ENCODE data around the gene CD34. TPM values are rescaled to one million over a fixed set of nuclear protein-coding genes. Genes with fewer than 3 reads are reported as not detected.

CD34 gene
- total RNA-seq, 1 experiment from 2014 or later, result not detected

DNA sequence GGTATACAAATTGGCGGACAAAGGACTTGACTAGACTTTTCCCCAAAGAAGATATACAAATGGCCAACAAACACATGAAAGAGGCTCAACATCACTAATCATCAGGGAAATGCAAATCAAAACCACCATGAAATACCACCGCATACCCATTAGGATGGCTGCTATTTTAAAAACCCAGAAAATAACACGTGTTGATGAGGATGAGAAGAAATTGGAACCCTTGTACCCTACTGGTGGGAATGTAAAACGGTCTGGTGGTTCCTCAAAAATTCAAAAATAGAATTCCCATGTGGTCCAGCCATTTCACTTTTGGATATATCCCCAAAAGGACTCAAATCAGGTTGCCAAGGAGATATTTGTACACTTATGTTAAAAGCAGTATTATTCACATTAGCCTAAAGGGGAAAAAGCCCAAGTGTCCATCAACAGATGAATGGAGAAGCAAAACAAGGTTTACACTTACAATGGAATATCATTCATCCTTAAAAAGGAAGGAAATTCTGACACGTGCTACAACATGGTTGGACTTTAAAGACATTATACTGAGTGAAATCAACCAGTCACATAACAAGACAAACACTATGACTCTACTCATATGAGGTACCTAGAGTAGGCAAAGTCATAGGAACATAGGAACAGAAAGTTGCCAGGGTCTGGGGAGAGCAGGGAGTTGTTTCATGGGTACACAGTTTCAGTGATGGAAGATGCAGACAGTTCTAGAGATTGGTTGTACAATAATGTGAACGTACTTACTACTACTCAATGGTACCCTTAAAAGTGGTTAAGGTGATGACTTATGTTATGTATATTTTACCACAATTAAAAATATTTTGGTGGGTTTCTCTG lies 17.0 kb downstream of the CD34 start:
- H3K4me2 ChIP-seq (ENCODE audit: low read length), result no peak overlapping the region
- H4K20me1 ChIP-seq (ENCODE audit: low read length), result no peaks in the 10 kb centered on the region
- no peak overlapping the region for H3K9ac ChIP-seq (ENCODE audit: low read length)
- ATAC-seq (no peak), DNase-seq (peak; percentile 22)
- peak overlapping the region; percentile 15 for H2AFZ ChIP-seq (ENCODE audit: low read length)
- no peaks in the 10 kb centered on the region for H3K36me3 ChIP-seq (ENCODE audit: low read depth, low read length)
- H3K79me2 ChIP-seq (ENCODE audit: low read length), result no peaks in the 10 kb centered on the region
- POLR2A ChIA-PET (ENCODE audit: unreplicated experiment), result no interaction called here
- no peaks in the 10 kb centered on the region for H3F3A ChIP-seq (ENCODE audit: low read length, unreplicated experiment)
- TF ChIP-seq EZH2 (IDR thresholded peaks at IDR 0.05; ENCODE audit: low read length, unreplicated experiment) (no peak), EZH2phosphoT487 (IDR thresholded peaks at IDR 0.05; ENCODE audit: borderline replicate concordance, low read length) (no peak), CTCF (conservative IDR thresholded peaks at IDR 0.05; ENCODE audit: low read depth, low read length) (no peak)
- no peaks in the 10 kb centered on the region for H3K9me2 ChIP-seq (replicated peaks; ENCODE audit: low read length)
- H3K9me3 ChIP-seq (ENCODE audit: low read length), result no peaks in the 10 kb centered on the region
- CTCF ChIA-PET, result no interaction called here
- intact Hi-C loops (cut with micrococcal nuclease), result no loop called here
- no peaks in the 10 kb centered on the region for H3K27me3 ChIP-seq (ENCODE audit: low read length)
- H3K4me1 ChIP-seq (ENCODE audit: insufficient read depth, low read length), result peaks cover 9% of the 10 kb centered on the region; the same call in 1 of the 2 replicates
- no TSS peak for BruUV-seq (replicated peaks)
- no peak overlapping the region for H3K4me3 ChIP-seq (ENCODE audit: low read length)
- no peak overlapping the region for H3K27ac ChIP-seq (ENCODE audit: low read length)

DNA sequence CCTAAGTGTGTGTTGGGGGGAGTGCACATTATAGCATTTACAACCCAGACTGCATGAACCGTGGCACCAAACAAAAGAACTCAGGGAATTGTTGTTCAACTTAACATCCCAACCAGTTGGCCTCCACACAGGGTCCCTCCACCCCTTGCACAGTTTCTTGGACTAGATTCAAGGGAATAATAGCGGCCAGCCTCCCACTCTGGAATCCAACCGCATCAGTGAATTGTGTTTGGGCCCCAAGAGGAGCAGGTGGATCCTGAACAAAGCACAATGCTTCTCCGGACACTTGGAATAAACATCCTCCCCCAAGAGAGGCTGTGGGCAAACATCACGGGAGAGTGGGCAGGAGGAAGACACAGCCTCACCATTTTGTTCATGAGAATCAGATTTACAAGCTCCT lies 18.2 kb downstream of the CD34 start:
- ChIA-PET POLR2A (ENCODE audit: unreplicated experiment) (no interaction called here), CTCF (no interaction called here)
- DNase-seq, result no peak
- Histone ChIP-seq H3K4me2 (ENCODE audit: low read length) (no peak overlapping the region), H3K36me3 (ENCODE audit: low read depth, low read length) (no peaks in the 10 kb centered on the region), H3F3A (ENCODE audit: low read length, unreplicated experiment) (no peaks in the 10 kb centered on the region), H3K9me2 (replicated peaks; ENCODE audit: low read length) (no peaks in the 10 kb centered on the region), H3K4me3 (ENCODE audit: low read length) (no peak overlapping the region), H3K9ac (ENCODE audit: low read length) (no peak overlapping the region), H2AFZ (ENCODE audit: low read length) (no peak overlapping the region), H3K9me3 (ENCODE audit: low read length) (no peaks in the 10 kb centered on the region), H3K79me2 (ENCODE audit: low read length) (no peaks in the 10 kb centered on the region), H4K20me1 (ENCODE audit: low read length) (no peaks in the 10 kb centered on the region), H3K4me1 (ENCODE audit: insufficient read depth, low read length) (peaks cover 9% of the 10 kb centered on the region; the same call in 1 of the 2 replicates), H3K27me3 (ENCODE audit: low read length) (no peaks in the 10 kb centered on the region), H3K27ac (ENCODE audit: low read length) (no peak overlapping the region)
- intact Hi-C loops (cut with micrococcal nuclease), result no loop called here
- ATAC-seq, result no peak
- BruUV-seq (replicated peaks), result no TSS peak
- TF ChIP-seq EZH2 (IDR thresholded peaks at IDR 0.05; ENCODE audit: low read length, unreplicated experiment), result no peak
- no peak for TF ChIP-seq CTCF (conservative IDR thresholded peaks at IDR 0.05; ENCODE audit: low read depth, low read length)
- TF ChIP-seq EZH2phosphoT487 (IDR thresholded peaks at IDR 0.05; ENCODE audit: borderline replicate concordance, low read length), result no peak

DNA sequence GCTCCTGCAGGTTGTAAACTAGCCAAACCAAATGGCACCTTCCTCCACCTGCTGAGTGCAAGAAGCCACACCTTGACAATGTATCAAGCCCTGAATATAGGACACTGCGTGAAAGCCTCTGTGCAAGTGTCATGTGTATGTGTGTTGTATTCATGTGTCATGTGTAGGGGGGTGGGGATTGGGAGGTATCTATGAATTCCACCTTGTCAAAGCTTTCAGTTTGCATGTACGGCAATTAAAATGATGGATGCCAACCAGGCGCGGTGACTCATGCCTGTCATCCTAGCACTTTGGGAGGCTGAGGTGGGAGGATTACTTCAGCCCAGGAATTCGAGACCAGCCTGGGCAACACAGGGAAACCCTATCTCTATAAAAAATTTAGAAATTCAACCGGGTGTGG lies 19.8 kb downstream of the CD34 start:
- no peak overlapping the region for H3K27ac ChIP-seq (ENCODE audit: low read length)
- no peaks in the 10 kb centered on the region for H3K9me2 ChIP-seq (replicated peaks; ENCODE audit: low read length)
- no peaks in the 10 kb centered on the region for H3F3A ChIP-seq (ENCODE audit: low read length, unreplicated experiment)
- H3K4me2 ChIP-seq (ENCODE audit: low read length), result no peak overlapping the region
- H2AFZ ChIP-seq (ENCODE audit: low read length), result no peak overlapping the region
- no peaks in the 10 kb centered on the region for H3K9me3 ChIP-seq (ENCODE audit: low read length)
- peaks cover 9% of the 10 kb centered on the region; the same call in 1 of the 2 replicates for H3K4me1 ChIP-seq (ENCODE audit: insufficient read depth, low read length)
- TF ChIP-seq CTCF (conservative IDR thresholded peaks at IDR 0.05; ENCODE audit: low read depth, low read length) (no peak), EZH2 (IDR thresholded peaks at IDR 0.05; ENCODE audit: low read length, unreplicated experiment) (no peak), EZH2phosphoT487 (IDR thresholded peaks at IDR 0.05; ENCODE audit: borderline replicate concordance, low read length) (no peak)
- POLR2A ChIA-PET (ENCODE audit: unreplicated experiment), result no interaction called here
- no peak overlapping the region for H3K9ac ChIP-seq (ENCODE audit: low read length)
- H3K36me3 ChIP-seq (ENCODE audit: low read depth, low read length), result no peaks in the 10 kb centered on the region
- BruUV-seq (replicated peaks), result no TSS peak
- H3K4me3 ChIP-seq (ENCODE audit: low read length), result no peak overlapping the region
- no peaks in the 10 kb centered on the region for H3K27me3 ChIP-seq (ENCODE audit: low read length)
- no peaks in the 10 kb centered on the region for H4K20me1 ChIP-seq (ENCODE audit: low read length)
- CTCF ChIA-PET, result no interaction called here
- no peak for ATAC-seq
- DNase-seq, result no peak
- H3K79me2 ChIP-seq (ENCODE audit: low read length), result no peaks in the 10 kb centered on the region
- intact Hi-C loops (cut with micrococcal nuclease), result no loop called here
